Left hindlimb (tissue), 1 donor: ENCODE measurements around the gene ANTXR1.
"Not testable (repeated sequence)": the region's sequence is repeated elsewhere in the genome, so short reads cannot be mapped to it uniquely, and the experiment has no call there.

Experiments
- DNase-seq: peaks from one replicate; pipeline ENCODE4 v3.0.0-alpha.2; 2018

ANTXR1 gene

DNA sequence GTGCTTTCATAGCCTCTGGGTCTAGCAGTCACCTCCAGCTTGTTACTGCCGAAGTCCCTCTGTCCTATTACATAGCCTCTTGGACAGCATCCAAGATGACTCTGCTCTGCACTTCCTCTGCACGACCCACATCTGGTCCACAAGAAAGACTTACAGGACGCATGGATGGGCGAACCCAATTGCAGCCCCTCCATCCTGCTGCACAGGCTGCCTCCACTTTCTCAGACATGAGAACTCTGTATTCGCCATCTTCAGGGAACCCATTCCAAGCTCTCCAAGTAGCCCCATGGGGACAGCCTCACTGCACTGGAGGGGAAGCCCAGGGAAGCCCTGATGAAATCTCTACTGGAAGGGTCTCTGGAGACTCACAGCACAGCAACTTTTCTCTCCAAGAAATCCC, 201.9 kb downstream of the ANTXR1 start:
- no peak for DNase-seq

DNA sequence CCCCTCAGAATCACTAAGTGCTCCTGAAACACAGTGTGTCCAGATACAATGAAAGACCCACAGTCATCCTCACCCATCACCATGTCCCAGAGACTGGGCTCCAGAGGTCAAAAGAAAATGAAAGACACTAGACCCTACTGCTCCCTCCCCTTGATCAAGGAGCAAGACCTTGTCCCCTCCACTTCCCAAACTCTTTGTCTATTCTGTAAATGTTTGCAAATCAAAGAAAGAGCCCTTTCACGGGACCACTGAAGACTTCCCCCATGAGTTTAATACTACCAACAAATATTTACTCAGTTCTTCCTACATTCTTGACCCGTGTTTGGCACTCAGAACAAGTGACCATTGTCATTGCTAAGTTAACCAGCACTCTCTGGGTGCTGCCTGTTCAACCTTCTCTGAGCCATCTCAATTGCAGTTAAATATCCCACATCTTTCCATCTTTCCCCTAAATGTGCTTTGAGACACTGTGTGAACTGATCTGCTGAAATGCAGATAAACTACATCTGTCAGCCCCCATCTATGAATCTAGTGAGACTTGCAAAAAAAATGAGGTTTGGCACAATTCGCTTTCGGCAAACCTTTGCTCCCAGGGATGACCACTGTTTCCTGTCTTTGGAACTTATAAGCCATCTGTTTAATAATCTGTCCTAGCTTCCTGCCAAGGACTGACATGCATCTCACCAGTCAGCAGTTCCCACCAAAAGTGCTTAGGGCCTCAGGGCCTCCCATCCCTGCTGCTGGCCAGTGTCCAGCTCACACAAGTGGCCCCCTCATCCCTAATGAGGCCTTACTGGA, 203.8 kb downstream of the ANTXR1 start:
- peak; percentile 76 for DNase-seq

DNA sequence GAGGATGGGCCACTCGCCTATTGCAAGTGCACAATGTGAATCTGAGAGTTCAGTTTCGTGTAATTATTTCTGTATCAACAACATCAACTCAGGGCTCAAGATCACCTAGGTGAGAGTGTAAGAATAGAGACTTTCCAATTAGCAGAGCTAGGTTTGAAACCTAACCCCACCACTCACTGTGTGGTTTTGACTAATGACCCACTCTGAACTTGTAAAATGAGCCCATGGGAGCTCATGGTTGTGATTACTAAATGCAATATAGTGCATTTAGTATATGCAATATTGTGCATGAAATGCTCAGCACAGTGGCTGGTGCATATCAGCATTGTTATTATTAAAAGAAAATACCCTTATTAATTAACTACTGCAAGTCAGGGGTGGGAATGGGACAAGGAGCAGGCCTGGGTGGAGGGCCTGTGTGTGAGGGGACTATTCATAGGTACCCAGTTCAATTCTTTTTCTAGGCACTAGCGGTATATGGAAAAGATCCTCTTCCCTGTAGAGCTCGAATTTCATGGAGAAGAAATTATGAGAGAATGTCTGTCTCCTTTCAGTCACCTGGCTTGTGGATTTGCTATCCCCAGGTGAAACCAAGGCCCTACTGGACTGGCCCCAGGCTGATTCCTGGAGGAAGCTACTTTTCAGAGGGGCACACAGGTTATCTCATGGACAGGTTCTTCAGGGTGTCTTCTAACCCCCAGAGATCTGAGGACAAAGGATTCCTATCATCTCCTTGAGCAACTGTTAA, 204.5 kb downstream of the ANTXR1 start:
- no peak for DNase-seq

DNA sequence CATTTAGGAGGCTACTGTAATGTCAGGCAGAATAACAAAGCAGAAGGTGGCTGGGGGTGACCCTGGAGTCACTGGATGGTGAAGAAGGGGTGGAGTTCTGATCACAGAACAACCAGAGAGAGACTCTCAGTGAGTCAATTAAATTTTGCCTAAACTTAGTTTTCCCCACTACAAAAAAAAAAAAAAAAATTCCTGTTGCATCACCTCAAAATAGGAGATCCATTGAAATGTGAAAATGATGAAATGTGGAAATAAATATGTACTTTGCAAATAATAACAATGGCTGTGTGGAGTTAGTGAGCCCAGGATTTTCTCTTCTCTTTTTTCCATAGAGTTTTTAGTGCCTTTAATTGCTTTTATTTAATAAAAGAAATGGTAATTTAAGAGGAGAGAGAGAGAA, 208.5 kb downstream of the ANTXR1 start:
- no peak for DNase-seq

DNA sequence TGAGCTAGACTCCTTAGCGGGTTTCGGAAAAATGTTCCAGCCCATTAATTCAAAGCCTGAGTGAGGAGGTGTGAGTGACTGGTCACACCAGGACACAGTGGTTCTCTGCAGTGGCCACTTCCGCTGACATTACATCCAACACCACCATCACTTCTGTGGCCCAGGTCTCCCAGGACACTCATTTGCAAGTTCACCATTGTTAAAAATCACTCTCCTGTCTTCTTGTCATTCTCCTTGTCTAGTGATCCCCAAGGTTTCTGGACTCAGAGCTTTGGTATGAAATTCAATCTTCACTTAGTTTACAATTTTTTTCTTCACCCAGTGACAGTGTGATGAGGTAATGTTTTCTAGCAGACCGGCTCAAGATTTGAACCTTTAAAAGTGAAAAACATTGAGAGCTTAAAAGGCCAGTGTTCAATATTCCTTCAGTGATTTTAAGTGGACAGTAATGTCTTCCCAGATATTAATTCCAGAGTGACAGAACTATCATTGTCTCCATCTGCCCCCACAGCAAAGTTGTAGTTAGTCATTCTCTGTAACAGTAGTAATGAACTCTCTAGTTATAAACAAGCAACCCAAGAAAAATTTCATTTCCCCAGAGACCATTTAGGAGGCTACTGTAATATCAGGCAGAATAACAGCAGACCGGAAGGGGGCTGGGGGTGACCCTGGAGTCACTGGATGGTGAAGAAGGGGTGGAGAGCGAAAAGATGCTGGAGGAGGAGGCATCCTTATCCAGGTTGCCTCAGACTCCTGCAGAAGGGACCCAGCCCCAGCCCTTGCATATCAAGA, 209.2 kb downstream of the ANTXR1 start:
- no peak for DNase-seq

DNA sequence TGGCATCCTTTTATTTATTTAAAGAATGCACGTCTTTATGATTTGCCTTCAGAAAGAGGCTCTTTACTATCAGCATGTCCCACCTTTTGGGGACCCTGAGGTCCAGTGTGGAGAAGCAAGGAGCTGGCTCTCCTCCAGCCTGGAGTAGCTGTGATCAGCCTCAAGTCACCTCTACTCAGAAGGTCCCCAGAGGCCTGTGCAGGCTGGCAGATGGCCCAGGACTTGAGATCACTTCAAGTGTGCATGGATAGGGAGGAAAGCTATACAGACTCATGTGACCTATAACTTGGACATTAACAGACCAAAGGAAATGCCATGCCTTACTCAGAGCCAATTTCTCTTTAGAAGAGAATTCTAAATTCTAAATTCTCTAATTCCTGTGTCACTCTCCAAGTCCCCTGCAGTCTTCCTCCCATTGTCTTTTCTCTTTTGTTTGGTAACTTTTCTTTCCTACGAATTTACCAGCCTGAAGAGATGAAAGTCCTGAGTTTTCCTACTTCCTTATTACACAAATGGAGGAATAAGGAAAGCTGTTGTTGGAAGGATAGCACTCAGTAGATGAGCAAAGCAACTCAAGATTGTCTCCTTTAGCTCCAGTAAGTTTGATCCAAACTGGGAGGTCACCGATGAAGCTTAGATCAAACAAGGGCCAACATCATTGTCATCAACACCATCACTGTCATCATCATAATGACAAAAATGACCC, 210.1 kb downstream of the ANTXR1 start:
- no peak for DNase-seq

DNA sequence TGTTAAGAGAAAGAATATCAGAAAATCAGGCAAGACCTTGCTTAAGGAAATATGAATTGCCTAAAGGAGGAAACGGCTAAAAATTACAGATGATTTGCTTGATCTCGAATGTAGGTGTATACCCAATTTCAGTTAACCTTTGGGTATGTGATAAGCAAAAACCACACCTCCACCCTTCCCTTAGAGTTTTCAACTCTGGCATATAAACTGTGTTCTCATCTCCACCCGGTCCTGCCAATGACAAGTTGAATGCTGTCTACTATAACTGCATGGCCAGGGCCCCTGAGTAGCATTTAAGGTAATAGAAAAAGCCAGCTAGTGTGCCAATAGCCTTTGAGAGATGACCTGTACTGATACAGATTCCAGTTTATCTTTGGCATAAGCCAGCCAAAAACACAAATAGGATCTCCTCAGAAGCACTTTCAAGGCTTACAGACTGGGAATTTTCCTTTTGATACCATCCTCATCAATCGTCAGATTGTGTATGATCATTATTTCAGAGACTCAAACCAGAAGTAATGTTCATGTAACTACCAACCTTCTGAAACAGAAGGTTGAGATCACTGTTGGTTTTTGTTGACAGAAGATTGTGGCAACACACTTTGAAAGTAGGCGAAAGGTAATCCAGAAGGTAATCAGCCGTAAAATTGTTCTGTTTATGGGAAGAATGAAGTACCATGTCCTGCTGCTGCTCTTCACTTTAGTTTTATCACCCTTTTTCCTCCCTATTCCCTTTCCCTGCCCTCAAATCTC, 211.0 kb downstream of the ANTXR1 start:
- no peak for DNase-seq

DNA sequence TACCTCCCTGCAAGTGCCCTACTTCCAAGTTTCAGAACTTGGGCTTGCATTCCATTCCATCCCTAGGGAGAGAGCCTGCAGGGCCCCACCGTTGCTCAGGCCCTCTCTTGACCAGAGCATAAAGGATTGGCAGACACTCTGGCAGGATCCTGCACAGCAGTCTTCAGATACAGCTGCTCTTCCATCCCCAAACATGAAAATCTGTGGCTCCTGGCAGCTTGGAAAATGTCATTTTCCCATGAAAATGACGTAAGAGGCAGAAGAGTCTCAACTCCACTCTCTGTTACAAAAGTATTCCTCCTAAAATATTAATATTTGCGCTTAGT, 211.5 kb downstream of the ANTXR1 start:
- no peak for DNase-seq

DNA sequence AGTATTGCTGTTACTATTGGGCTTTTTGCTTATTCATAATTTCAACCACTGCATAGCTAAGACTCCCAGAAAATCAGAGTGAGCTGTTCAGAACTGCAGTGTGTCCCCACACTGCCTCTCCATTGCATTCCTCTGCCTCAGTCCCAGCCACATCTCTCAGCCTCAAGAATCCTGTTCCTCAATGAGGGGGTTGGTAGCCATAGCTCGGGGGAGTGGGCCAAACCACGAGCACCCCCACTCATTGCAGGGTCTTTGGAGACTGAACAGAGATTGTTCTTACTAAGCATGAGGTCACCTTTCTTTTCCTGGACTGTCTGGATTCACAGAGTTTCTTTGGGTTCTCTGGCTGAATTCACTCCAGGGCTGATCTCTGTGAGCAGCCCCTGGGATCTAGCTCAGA, 213.0 kb downstream of the ANTXR1 start:
- no peak for DNase-seq

DNA sequence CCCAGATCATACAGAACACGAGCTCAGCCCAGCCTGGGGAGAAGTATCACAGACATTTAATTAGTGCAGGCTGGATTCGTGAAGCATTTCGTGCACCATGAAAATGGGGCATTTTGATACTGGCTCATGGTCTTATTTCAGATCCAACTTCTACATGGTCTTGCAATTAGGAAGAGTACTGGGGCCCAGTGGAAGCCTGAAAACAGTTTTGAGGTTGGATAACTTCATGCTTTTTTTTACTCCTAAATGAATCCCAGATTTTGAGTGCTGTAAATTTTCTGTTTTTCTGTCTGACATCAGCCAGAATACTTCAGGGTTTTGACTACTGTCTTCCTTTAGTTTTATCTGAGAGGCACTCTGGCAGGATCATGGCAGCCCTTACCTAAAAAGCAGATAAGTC, 213.9 kb downstream of the ANTXR1 start:
- DNase-seq = no peak

DNA sequence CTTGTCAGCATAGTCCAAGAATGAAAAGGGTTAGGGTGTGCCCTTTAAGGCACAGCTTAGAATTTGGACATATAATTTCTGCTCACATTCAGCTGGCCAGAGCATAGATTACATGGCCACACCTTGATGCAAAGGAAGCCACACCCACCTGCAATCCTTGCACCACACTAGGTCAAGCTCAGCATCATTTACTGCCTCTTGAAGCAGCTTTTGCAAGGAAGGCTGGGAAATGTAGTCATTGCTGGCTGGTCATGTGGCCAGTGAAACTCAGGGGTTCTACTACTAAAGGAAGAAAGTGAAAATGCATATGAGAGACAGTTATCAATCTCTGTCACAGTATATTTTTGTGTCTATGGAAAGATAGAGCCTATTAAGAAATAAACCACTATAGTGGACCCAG, 214.7 kb downstream of the ANTXR1 start:
- DNase-seq = no peak

DNA sequence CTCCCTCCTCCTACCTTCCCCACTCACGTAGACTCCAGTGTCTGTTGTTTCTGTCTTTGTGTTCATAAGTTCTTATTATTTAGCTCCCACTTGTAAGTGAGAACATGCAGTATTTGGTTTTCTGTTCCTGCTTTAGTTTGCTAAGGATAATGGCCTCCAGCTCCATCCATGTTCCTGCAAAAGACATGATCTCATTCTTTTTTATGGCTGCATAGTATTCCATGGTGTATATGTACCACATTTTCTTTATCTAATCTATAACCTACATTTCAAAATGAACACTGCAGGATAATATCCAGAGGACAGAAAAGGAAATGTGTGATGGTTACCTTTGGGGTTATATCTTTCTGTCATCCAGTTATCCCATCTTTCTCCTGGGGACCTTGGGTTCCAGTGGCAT, 218.0 kb downstream of the ANTXR1 start:
- DNase-seq = not testable (repeated sequence)

DNA sequence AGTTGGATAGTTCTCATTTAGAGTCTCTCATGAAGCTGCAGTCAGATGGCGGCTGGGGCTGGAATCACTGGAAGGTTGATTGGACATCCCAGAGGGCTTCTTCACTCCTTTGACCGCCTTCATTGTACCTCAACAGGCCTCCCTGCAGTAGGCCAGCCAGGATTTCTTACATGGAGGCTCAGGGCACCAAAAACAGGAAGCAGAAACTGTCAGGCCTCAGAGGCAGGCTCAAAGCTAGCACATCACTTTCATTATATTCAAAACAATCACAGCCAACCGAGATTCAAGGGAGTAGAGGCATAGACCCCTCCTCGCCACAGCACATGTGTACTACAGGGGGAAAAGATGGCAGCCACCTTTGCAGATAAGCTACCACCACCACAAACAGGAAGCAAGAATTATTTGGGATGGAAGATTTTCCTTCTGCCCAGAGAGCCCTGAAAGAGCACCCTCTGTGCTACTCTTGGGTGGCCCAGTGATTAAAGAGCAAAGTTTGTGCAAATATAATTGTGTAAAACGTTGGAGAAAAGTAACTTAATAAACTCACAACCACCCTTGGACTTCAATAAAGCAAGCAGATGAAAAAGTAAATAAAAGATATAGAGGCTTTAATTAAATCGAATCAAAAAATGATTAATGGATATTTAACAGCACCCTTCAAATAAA, 218.8 kb downstream of the ANTXR1 start:
- no peak for DNase-seq

DNA sequence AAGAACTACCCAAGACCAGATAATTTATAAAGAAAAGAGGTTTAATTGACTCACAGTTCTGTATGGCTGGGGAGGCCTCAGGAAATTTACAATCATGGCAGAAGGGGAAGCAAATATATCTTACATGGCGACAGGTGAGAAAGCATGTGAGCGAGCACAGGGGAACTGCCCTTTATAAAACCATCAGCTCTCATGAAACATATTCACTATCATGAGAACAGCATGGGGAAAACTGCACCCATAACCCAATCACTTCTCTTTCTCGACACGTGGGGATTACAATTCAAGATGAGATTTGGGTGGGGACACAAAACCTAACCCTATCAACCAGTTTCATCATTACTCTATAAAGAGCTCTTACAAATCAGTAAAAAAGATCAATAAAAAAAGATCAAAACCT, 222.9 kb downstream of the ANTXR1 start:
- DNase-seq = not testable (repeated sequence)

DNA sequence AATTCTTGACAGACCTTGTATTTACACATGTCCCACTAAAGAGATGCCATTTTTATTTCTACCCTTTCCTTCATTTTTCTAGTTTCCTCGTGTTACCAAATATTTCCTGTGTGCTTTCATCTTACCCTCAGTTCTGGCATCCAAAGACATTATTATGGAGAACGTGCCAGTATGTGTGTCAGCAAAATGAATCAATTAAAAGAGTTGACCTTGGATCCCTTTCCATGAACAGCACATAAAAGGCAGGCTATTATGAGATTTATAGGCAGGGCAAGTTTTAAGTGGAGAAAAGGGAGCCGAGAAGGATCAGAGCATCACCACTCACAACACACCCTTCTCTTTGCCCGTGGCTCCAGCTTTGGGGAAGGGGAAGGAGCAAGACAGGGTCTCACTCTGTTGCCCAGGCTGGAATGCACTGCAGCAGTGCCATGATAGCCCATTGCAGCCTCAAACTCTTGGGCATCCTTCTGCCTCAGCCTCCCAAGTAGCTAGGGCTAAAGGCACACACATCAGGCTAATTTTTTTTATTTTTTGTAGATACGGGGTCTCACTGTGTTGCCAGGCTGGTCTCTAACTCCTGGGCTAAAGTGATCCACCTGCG, 224.2 kb downstream of the ANTXR1 start:
- DNase-seq = no peak

DNA sequence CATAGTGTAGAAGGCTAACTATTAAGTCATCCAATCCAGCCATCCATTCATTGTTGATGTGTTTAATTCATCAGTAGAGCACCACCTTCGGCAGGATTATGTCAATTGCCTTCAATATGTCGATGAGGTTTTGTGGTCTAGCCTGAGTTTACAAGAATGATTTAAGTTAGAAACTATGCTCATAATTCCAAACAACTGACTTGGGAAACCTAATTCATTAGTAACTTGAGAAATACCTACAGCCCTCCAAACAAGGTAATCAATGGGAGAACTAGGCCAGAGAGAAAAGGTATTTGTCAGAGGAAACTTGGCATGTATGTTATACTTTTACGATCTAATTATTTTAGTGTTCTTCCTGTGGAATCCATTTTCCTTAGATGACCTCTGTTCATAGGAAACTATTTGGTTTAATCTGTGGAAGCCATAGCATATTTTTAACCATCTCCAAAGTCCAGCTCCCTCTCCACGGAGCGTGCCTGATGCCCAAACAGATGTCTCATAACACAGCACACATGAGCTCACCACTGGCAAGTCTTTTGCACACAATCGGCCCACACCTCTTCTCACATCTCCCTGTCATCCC, 225.6 kb downstream of the ANTXR1 start:
- no peak for DNase-seq

DNA sequence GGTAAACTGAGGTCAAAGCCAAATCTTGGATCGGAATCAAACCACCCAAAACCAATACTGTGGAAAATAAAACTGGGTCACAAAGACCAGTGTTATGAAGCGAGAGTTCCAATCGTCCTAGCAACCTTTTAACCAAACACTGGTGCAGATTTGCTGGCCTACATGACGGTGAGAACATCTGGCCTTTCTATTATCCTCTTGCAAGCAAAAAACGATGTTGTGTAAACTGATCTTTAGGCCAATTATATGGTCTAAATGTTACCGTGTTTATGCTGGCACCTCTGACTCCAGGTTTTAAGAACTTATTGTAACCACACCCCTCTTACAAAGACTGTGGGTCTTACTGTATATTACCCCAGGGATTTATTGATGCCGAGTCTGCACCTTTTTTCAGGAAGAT, 228.1 kb downstream of the ANTXR1 start:
- DNase-seq = no peak

DNA sequence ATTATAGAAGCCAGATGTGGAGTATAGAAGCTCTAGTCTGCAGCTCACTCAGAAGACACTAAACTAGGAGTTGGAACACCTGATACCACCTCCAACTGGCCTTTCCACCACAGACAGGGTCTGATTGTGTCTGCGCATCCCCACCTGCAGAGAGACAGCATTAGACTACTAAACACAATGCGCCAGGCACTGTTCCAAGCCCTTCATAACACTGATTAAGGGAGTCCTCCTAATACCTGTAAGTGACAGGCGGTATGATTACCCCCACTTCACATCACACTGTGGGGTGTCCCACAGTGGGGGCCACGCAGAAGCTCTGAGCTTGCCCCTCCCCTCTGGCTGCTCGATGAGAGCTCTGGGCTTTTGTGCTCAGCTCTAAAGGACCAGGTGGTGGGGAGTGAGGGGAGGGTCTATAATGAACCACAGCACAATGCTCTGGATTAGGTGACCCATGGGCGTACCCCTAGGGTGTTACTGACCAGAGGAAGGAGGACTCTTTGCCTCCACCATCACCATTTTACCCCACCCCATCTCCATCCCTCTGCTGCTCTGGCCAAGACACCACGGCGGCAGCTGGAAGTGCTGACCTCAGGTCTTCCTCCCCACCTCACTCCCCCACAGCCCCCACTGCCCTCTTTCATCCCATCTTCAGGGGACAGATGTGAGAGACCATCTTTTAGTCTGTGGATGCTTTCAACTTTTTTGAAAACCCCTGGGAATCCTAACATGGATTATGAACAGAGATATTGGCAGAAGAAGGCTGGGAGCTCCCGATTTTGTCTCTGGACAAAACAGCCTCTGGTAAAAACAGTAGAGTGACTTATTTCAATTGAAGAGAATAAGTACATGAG, 228.9 kb downstream of the ANTXR1 start:
- no peak for DNase-seq

DNA sequence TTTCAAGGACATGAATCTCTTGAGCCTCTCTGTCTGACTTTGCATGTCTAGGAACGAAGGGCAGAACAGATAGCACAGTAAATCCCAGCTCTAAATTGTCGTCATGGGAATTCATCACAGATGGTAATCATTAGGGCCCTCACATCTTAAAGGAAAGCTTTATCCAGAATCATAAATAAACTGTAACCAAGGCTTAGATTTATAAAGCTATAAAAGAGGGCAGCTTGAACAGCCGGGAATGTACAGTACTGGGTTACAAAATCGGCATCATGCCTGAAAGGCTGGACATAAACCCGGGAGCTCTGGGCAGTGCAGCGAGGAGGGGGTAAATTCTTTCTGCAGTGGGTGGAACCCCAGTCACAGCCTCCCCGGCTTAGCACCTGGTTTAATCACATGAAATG, 229.7 kb downstream of the ANTXR1 start:
- DNase-seq = no peak

DNA sequence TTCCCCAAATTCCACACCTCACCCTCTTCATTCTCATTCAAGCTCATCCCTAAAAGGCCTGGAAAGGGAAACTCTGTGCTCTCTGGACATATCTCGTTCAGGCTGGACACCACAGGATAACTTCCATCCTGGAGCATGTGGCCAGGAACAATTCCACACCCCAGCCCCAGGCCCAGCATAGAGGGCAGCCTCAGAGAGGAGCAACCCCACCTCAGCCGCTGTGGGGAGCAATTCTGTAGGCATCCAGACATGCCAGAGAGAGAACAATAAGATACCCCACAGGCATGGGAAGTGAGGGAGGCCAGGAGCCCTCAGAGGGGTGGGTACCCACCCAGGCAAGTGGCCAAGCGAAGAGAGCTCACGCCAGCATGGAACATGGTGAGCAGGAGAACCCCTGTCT, 230.7 kb downstream of the ANTXR1 start:
- no peak for DNase-seq
